ENCODE data around the gene PACRG. TPM values are rescaled to one million over a fixed set of nuclear protein-coding genes. Genes with fewer than 3 reads are reported as not detected.

The PACRG gene
- total and polyA plus RNA-seq, 2 experiments from 2014 or later, result 0.83 to 3.7 TPM

- H3K4me3 ChIP-seq, result no peak overlapping the region
- no peak for TF ChIP-seq CTCF (IDR thresholded peaks at IDR 0.05; ENCODE audit: low read depth, low read length)
- H3K4me1 ChIP-seq (ENCODE audit: low read depth), result peaks cover 3% of the 10 kb centered on the region
- DNase-seq (ENCODE audit: low read depth in 1 of 2, low spot score in 1 of 2), result no peak
- H3K27me3 ChIP-seq, result no peaks in the 10 kb centered on the region
- H3K9me3 ChIP-seq (ENCODE audit: low read depth), result no peaks in the 10 kb centered on the region
- H3K27ac ChIP-seq, result no peak overlapping the region
- H3K36me3 ChIP-seq, result no peaks in the 10 kb centered on the region
Measured at GRCh38 chr6:163137398-163137881, 409.7 kb downstream of the PACRG start.

GRCh38 chr6:163146036-163146435, 418.3 kb downstream of the PACRG start:
- Histone ChIP-seq H3K27ac (no peak overlapping the region), H3K9me3 (ENCODE audit: low read depth) (no peaks in the 10 kb centered on the region), H3K4me1 (ENCODE audit: low read depth) (no peaks in the 10 kb centered on the region), H3K4me3 (no peak overlapping the region), H3K27me3 (no peaks in the 10 kb centered on the region), H3K36me3 (no peaks in the 10 kb centered on the region)
- TF ChIP-seq CTCF (IDR thresholded peaks at IDR 0.05; ENCODE audit: low read depth, low read length), result no peak
- no peak for DNase-seq (ENCODE audit: low read depth in 1 of 2, low spot score in 1 of 2)

- Histone ChIP-seq H3K9me3 (ENCODE audit: low read depth) (no peaks in the 10 kb centered on the region), H3K36me3 (no peaks in the 10 kb centered on the region), H3K4me1 (ENCODE audit: low read depth) (no peaks in the 10 kb centered on the region), H3K27me3 (no peaks in the 10 kb centered on the region), H3K4me3 (no peak overlapping the region), H3K27ac (no peak overlapping the region)
- no peak for TF ChIP-seq CTCF (IDR thresholded peaks at IDR 0.05; ENCODE audit: low read depth, low read length)
- no peak for DNase-seq (ENCODE audit: low read depth in 1 of 2, low spot score in 1 of 2)
Measured at GRCh38 chr6:163147994-163148393, 420.2 kb downstream of the PACRG start.

GRCh38 chr6:163148451-163149278, 420.9 kb downstream of the PACRG start:
- TF ChIP-seq CTCF (IDR thresholded peaks at IDR 0.05; ENCODE audit: low read depth, low read length), result no peak
- Histone ChIP-seq H3K9me3 (ENCODE audit: low read depth) (no peaks in the 10 kb centered on the region), H3K27me3 (no peaks in the 10 kb centered on the region), H3K4me1 (ENCODE audit: low read depth) (no peaks in the 10 kb centered on the region), H3K36me3 (no peaks in the 10 kb centered on the region), H3K4me3 (no peak overlapping the region), H3K27ac (no peak overlapping the region)
- DNase-seq (ENCODE audit: low read depth in 1 of 2, low spot score in 1 of 2), result no peak

- Histone ChIP-seq H3K4me3 (no peak overlapping the region), H3K36me3 (no peaks in the 10 kb centered on the region), H3K27ac (no peak overlapping the region), H3K4me1 (ENCODE audit: low read depth) (no peaks in the 10 kb centered on the region), H3K9me3 (ENCODE audit: low read depth) (no peaks in the 10 kb centered on the region), H3K27me3 (no peaks in the 10 kb centered on the region)
- DNase-seq (ENCODE audit: low read depth in 1 of 2, low spot score in 1 of 2), result no peak
- no peak for TF ChIP-seq CTCF (IDR thresholded peaks at IDR 0.05; ENCODE audit: low read depth, low read length)
Measured at GRCh38 chr6:163149279-163149848, 421.6 kb downstream of the PACRG start.

Data from cardiac muscle cell (in vitro differentiated cells and primary cell).